ENCODE data around the gene PPM1G. TPM values are rescaled to one million over a fixed set of nuclear protein-coding genes. Genes with fewer than 3 reads are reported as not detected.

Gene PPM1G, protein sequence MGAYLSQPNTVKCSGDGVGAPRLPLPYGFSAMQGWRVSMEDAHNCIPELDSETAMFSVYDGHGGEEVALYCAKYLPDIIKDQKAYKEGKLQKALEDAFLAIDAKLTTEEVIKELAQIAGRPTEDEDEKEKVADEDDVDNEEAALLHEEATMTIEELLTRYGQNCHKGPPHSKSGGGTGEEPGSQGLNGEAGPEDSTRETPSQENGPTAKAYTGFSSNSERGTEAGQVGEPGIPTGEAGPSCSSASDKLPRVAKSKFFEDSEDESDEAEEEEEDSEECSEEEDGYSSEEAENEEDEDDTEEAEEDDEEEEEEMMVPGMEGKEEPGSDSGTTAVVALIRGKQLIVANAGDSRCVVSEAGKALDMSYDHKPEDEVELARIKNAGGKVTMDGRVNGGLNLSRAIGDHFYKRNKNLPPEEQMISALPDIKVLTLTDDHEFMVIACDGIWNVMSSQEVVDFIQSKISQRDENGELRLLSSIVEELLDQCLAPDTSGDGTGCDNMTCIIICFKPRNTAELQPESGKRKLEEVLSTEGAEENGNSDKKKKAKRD
- 148 to 181 TPM (median 176 TPM) in 5 replicates for total RNA-seq (2022; extraction: Qiagen RNA extraction; ENCODE audit: low read depth)

DNA sequence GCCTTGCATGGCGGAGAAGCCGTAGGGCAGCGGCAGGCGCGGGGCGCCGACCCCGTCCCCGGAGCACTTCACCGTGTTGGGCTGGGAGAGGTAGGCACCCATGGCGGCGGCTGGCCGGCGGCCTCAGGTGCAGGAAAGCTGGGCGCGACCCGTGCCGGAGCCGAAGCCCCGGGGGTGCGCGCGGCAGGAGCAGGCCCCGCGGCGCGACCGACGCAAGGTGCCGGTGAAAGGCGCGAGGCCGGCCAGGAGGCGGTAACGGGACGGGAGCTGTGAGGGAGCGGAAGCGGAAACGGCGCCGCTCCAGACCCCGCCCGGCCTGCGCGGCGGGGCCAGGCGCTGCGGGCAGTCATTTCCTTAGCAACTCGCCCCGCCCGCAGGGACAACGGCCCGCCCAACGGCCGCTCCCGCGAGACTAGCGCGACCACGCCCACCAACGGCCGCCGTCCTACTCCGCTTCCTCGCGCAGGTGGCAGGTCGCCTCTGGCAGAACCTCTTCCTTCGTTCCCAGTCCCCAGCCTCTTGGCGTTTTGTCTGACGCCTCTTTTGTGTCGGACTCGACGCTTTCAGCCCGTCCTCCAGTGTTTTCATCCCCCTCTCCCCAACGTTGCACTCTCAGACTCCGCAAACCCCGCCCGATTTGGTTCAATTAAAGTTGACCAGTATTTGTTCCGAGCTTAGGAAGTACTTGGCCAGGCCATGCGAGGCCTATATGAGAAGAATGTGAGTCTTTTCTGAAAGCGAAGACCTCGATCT is at the start of gene PPM1G:
PPM1G (minus strand) TSS at position 271 of the 753 bp plus-strand sequence; CDS start at position 102, 169 bp downstream.

DNA sequence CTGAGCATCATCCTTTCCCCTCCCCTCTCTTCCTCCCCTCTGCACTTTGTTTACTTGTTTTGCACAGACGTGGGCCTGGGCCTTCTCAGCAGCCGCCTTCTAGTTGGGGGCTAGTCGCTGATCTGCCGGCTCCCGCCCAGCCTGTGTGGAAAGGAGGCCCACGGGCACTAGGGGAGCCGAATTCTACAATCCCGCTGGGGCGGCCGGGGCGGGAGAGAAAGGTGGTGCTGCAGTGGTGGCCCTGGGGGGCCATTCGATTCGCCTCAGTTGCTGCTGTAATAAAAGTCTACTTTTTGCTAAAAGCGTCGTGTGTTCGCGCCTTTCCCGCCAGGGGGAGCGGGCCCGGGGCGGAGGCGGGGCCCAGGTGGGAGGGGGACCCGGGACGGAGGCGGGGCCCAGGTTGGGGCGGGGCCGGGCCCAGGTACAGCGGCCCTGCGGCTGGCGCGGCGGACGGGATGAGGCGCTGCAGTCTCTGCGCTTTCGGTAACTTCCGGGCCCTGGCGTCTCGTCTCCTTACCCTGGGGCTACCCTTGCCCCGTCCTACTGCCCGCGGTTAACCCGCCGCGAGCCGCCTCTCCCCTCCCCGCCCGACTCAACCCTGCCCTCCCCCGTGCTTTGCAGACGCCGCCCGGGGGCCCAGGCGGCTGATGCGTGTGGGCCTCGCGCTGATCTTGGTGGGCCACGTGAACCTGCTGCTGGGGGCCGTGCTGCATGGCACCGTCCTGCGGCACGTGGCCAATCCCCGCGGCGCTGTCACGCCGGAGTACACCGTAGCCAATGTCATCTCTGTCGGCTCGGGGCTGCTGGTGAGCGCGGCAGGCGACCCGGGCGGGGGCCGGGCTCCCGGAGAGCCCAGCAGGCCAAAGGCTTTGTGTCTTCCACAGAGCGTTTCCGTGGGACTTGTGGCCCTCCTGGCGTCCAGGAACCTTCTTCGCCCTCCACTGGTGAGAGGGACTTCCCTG is 32.8 kb upstream of the PPM1G start, which contains the start of gene KRTCAP3:
KRTCAP3 (plus strand) TSS at position 424 of the 962 bp plus-strand sequence; CDS start at position 456, 32 bp downstream.

GRCh38 chr2:27428213-27428977 is 19.0 kb upstream of the PPM1G start, which contains the start of gene NRBP1:
TSS of gene NRBP1 (plus strand) at chr2:27428631. CDS start at chr2:27433274, 4,643 bp downstream.

GRCh38 chr2:27380626-27381545 is 28.5 kb downstream of the PPM1G start, which contains the start of gene ZNF513:
TSS of gene ZNF513 (minus strand) at chr2:27380734. CDS start at chr2:27380526, 208 bp downstream.

GRCh38 chr2:27370026-27370815 is 39.2 kb downstream of the PPM1G start, which contains the start of the genes EIF2B4 and SNX17:
TSS of gene EIF2B4 (minus strand) at chr2:27370338. CDS start at chr2:27370314, 24 bp downstream.
TSS of gene SNX17 (plus strand) at chr2:27370616. CDS start at chr2:27370744, 128 bp downstream.

DNA sequence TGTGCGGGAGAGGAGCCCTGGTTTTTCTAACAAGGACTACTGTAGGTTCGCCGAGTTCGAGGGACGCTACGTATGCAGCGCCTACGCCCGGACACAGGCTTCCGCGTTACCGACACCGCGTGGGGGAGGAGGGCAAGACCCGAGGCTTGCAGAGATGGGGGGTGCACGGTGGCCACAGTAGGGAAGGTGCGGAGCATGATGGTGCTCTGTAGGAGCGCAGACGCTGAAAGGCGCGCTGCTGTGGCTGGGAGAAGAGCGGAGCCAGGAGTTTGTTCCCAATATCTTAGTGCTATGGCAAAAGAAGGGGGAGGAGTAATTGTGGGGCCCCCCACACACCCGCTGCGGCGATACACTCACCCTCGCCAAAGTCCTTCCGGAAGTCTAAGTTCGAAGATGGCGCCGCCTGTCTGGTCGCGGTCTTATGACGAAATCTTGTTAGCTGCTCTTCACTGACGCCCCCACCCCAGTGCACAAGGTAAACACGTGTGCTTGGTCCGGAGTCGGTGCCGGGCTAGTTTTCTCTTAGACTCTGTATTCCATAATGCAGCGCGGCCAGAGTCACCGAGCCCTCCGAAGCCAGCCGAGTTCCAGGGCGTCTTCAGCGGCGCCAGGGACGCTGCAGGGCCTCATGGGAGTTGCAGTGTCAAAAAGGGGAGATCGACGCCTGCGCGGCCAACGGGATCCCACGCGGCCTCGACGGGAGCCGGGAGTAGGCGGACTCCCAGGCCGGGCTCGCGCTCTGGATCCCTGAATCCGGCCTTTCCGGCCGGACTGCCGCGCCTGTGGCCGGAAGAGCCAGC is 52.8 kb downstream of the PPM1G start, which contains the start of gene GTF3C2:
GTF3C2 (minus strand) TSS at position 383 of the 800 bp plus-strand sequence. CDS start 13,210 bp downstream, outside the sequence.

Other genes starting within 250 kb of the PPM1G start
- gene ATRAID, start 197.6 kb downstream of the PPM1G start, total RNA-seq (2022; extraction: Qiagen RNA extraction; ENCODE audit: low read depth) = 204 to 216 TPM (median 209 TPM) in 5 replicates
- gene SLC5A6, start 197.3 kb downstream of the PPM1G start, total RNA-seq (2022; extraction: Qiagen RNA extraction; ENCODE audit: low read depth) = 52.3 to 74.6 TPM (median 73.0 TPM) in 5 replicates
- gene CAD, start 192.2 kb downstream of the PPM1G start, total RNA-seq (2022; extraction: Qiagen RNA extraction; ENCODE audit: low read depth) = 38.9 to 70.4 TPM (median 69.8 TPM) in 5 replicates
- 1.9 to 4.2 TPM (median 3.6 TPM) in 5 replicates for gene SLC30A3, start 146.5 kb downstream of the PPM1G start, total RNA-seq (2022; extraction: Qiagen RNA extraction; ENCODE audit: low read depth)
- not detected in 5 replicates for gene DNAJC5G, start 134.2 kb downstream of the PPM1G start, total RNA-seq (2022; extraction: Qiagen RNA extraction; ENCODE audit: low read depth)
- gene TRIM54, start 127.2 kb downstream of the PPM1G start, total RNA-seq (2022; extraction: Qiagen RNA extraction; ENCODE audit: low read depth) = 0.40 to 0.73 TPM (median 0.57 TPM) in 5 replicates
- gene UCN, start 101.1 kb downstream of the PPM1G start, total RNA-seq (2022; extraction: Qiagen RNA extraction; ENCODE audit: low read depth) = 1.3 to 2.5 TPM (median 1.6 TPM) in 5 replicates
- gene MPV17, start 86.5 kb downstream of the PPM1G start, total RNA-seq (2022; extraction: Qiagen RNA extraction; ENCODE audit: low read depth) = 69.5 to 99.3 TPM (median 89.0 TPM) in 5 replicates
- gene GTF3C2, start 52.8 kb downstream of the PPM1G start, total RNA-seq (2022; extraction: Qiagen RNA extraction; ENCODE audit: low read depth) = 57.1 to 70.8 TPM (median 62.9 TPM) in 5 replicates
- 54.9 to 66.2 TPM (median 62.1 TPM) in 5 replicates for gene EIF2B4, start 39.3 kb downstream of the PPM1G start, total RNA-seq (2022; extraction: Qiagen RNA extraction; ENCODE audit: low read depth)
- gene SNX17, start 39.0 kb downstream of the PPM1G start, total RNA-seq (2022; extraction: Qiagen RNA extraction; ENCODE audit: low read depth) = 123 to 145 TPM (median 138 TPM) in 5 replicates
- gene ZNF513, start 28.9 kb downstream of the PPM1G start, total RNA-seq (2022; extraction: Qiagen RNA extraction; ENCODE audit: low read depth) = 6.2 to 14.6 TPM (median 14.5 TPM) in 5 replicates
- gene NRBP1, start 19.0 kb upstream of the PPM1G start, total RNA-seq (2022; extraction: Qiagen RNA extraction; ENCODE audit: low read depth) = 111 to 138 TPM (median 135 TPM) in 5 replicates
- gene KRTCAP3, start 32.8 kb upstream of the PPM1G start, total RNA-seq (2022; extraction: Qiagen RNA extraction; ENCODE audit: low read depth) = 0.64 to 0.94 TPM (median 0.74 TPM) in 5 replicates
- gene IFT172, start 80.2 kb upstream of the PPM1G start, total RNA-seq (2022; extraction: Qiagen RNA extraction; ENCODE audit: low read depth) = 6.6 to 12.6 TPM (median 8.8 TPM) in 5 replicates
- 3.3 to 6.4 TPM (median 4.1 TPM) in 5 replicates for gene FNDC4, start 85.6 kb upstream of the PPM1G start, total RNA-seq (2022; extraction: Qiagen RNA extraction; ENCODE audit: low read depth)
- gene GCKR, start 87.2 kb upstream of the PPM1G start, total RNA-seq (2022; extraction: Qiagen RNA extraction; ENCODE audit: low read depth) = 0.28 to 0.77 TPM (median 0.36 TPM) in 4 of 5 replicates, not detected in the other
- gene ZNF512, start 173.5 kb upstream of the PPM1G start, total RNA-seq (2022; extraction: Qiagen RNA extraction; ENCODE audit: low read depth) = 15.5 to 19.4 TPM (median 18.4 TPM) in 5 replicates
- 2.7 to 4.6 TPM (median 4.0 TPM) in 5 replicates for gene CCDC121, start 219.4 kb upstream of the PPM1G start, total RNA-seq (2022; extraction: Qiagen RNA extraction; ENCODE audit: low read depth)
- 56.4 to 60.1 TPM (median 59.8 TPM) in 5 replicates for gene GPN1, start 219.5 kb upstream of the PPM1G start, total RNA-seq (2022; extraction: Qiagen RNA extraction; ENCODE audit: low read depth)